OCI-LY1 (cell line): Measurements from ENCODE around the gene MEIS1.

Experiments
- H2AFZ ChIP-seq: fragments of 200-600 bp; sonication (generic), shearing (Covaris generic); 2 replicates; pipeline ENCODE4 v1.6.0; 2014; ENCODE audit warnings: antibody characterized with exemption, mild to moderate bottlenecking, low read length
- H3F3A ChIP-seq: fragments of 200-600 bp; sonication (generic), shearing (Covaris generic); 2 replicates; pipeline ENCODE4 v1.6.0; 2014; ENCODE audit warnings: mild to moderate bottlenecking, antibody characterized with exemption, low read length, moderate library complexity; ENCODE audit not compliant: insufficient read depth
- H3K27ac ChIP-seq: fragments of 200-600 bp; sonication (generic); 2 replicates; pipeline ENCODE4 v1.5.1; 2014; ENCODE audit warnings: low read length, mixed run types, mild to moderate bottlenecking, low read depth; ENCODE audit not compliant: poor library complexity, severe bottlenecking
- H3K27me3 ChIP-seq: fragments of 200-600 bp; sonication (generic); 2 replicates; pipeline ENCODE4 v1.6.0; 2014; ENCODE audit warnings: antibody characterized with exemption, mild to moderate bottlenecking, low read length, moderate library complexity; ENCODE audit not compliant: insufficient read depth
- H3K36me3 ChIP-seq: fragments of 200-600 bp; sonication (generic); 2 replicates; pipeline ENCODE4 v1.6.1; 2014; ENCODE audit warnings: mild to moderate bottlenecking, antibody characterized with exemption, low read length, moderate library complexity, mixed read lengths; ENCODE audit not compliant: insufficient read depth
- H3K4me1 ChIP-seq: fragments of 200-600 bp; sonication (generic); 2 replicates; pipeline ENCODE4 v1.5.1; 2014; ENCODE audit warnings: mild to moderate bottlenecking, low read length, moderate library complexity; ENCODE audit not compliant: insufficient read depth, severe bottlenecking
- H3K4me2 ChIP-seq: fragments of 200-600 bp; sonication (generic), shearing (Covaris generic); 2 replicates; pipeline ENCODE4 v1.6.1; 2014; ENCODE audit warnings: low read length
- H3K4me3 ChIP-seq: fragments of 200-600 bp; sonication (generic); 2 replicates; pipeline ENCODE4 v1.5.1; 2014; ENCODE audit warnings: low read length, low read depth, mild to moderate bottlenecking, mixed read lengths; ENCODE audit not compliant: poor library complexity, severe bottlenecking
- H3K79me2 ChIP-seq: fragments of 200-600 bp; shearing (Covaris generic); 2 replicates; pipeline ENCODE4 v1.6.1; 2016; ENCODE audit warnings: mixed run types, low read length, mixed read lengths; ENCODE audit not compliant: insufficient read depth
- H3K9ac ChIP-seq: fragments of 200-600 bp; sonication (generic), shearing (Covaris generic); 2 replicates; pipeline ENCODE4 v1.6.1; 2014; ENCODE audit warnings: mild to moderate bottlenecking, low read length, mixed read lengths
- H3K9me2 ChIP-seq: fragments of 200-600 bp; sonication (generic), shearing (Covaris generic); 2 replicates; pipeline ENCODE4 v1.6.1; 2014; ENCODE audit warnings: low read depth, mild to moderate bottlenecking, low read length, mixed read lengths
- H3K9me3 ChIP-seq: fragments of 200-600 bp; shearing (Covaris generic); 2 replicates; pipeline ENCODE4 v1.6.1; 2014; ENCODE audit warnings: low read length, mixed read lengths
- H4K20me1 ChIP-seq: fragments of 200-600 bp; sonication (generic), shearing (Covaris generic); 2 replicates; pipeline ENCODE4 v1.6.0; 2016; ENCODE audit warnings: mild to moderate bottlenecking, low read length; ENCODE audit not compliant: insufficient read depth
- EZH2 ChIP-seq: fragments of 200-600 bp; sonication (generic), shearing (Covaris generic); IDR thresholded peaks from 2 replicates; pipeline ENCODE4 v1.8.0; 2017; ENCODE audit warnings: borderline replicate concordance, mixed run types, mild to moderate bottlenecking, antibody characterized with exemption, low read length, moderate library complexity, mixed read lengths
- TF ChIP-seq, protein P1 (sequence below): fragments of 200-600 bp; sonication (generic), shearing (Covaris generic); IDR thresholded peaks from 2 replicates; pipeline ENCODE4 v1.5.1; 2017; ENCODE audit warnings: mild to moderate bottlenecking, antibody characterized with exemption, low read length, moderate library complexity, mixed read lengths

The MEIS1 gene

GRCh38 chr2:66498289-66498975 is 63.5 kb downstream of the MEIS1 start:
- H3K9ac ChIP-seq: no peak overlapping the region
- no peak for TF ChIP-seq EZH2
- TF ChIP-seq, protein P1, sequence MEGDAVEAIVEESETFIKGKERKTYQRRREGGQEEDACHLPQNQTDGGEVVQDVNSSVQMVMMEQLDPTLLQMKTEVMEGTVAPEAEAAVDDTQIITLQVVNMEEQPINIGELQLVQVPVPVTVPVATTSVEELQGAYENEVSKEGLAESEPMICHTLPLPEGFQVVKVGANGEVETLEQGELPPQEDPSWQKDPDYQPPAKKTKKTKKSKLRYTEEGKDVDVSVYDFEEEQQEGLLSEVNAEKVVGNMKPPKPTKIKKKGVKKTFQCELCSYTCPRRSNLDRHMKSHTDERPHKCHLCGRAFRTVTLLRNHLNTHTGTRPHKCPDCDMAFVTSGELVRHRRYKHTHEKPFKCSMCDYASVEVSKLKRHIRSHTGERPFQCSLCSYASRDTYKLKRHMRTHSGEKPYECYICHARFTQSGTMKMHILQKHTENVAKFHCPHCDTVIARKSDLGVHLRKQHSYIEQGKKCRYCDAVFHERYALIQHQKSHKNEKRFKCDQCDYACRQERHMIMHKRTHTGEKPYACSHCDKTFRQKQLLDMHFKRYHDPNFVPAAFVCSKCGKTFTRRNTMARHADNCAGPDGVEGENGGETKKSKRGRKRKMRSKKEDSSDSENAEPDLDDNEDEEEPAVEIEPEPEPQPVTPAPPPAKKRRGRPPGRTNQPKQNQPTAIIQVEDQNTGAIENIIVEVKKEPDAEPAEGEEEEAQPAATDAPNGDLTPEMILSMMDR: no peak
- H3K9me2 ChIP-seq: no peaks in the 10 kb centered on the region
- H3K79me2 ChIP-seq: no peaks in the 10 kb centered on the region
- H3K9me3 ChIP-seq: no peaks in the 10 kb centered on the region
- no peaks in the 10 kb centered on the region for H4K20me1 ChIP-seq
- no peak overlapping the region for H3K4me2 ChIP-seq
- H3K36me3 ChIP-seq: no peaks in the 10 kb centered on the region
- no peaks in the 10 kb centered on the region for H3F3A ChIP-seq
- H3K4me3 ChIP-seq: no peak overlapping the region
- H2AFZ ChIP-seq: no peak overlapping the region
- H3K27me3 ChIP-seq: no peaks in the 10 kb centered on the region
- no peak overlapping the region for H3K27ac ChIP-seq
- no peaks in the 10 kb centered on the region for H3K4me1 ChIP-seq

DNA sequence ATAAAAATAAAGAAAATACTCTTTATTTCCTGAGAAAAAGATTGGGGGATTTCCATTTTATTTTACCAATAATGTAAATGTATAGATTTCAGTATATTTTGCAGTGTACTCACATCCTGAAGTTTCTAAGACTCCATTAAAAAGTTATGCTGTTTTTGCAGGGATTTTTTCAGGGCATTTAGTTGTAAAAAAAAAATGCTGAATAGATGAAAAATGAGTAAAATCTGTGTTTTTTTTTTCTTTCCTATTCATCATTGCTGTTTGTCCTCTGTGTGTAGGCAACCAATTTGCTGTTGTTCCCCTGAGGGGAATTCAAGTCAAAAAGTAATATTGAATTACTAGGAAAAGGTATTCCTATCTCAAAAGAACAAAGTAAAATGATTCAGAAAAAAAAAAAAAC is 66.3 kb downstream of the MEIS1 start:
- H3K9me2 ChIP-seq: no peaks in the 10 kb centered on the region
- H2AFZ ChIP-seq: no peak overlapping the region
- H3K4me2 ChIP-seq: no peak overlapping the region
- H3K4me1 ChIP-seq: no peaks in the 10 kb centered on the region
- H3K27ac ChIP-seq: no peak overlapping the region
- H3K4me3 ChIP-seq: no peak overlapping the region
- H3K36me3 ChIP-seq: no peaks in the 10 kb centered on the region
- H3F3A ChIP-seq: no peaks in the 10 kb centered on the region
- TF ChIP-seq, protein P1: no peak
- no peak for TF ChIP-seq EZH2
- no peaks in the 10 kb centered on the region for H4K20me1 ChIP-seq
- H3K9ac ChIP-seq: no peak overlapping the region
- no peaks in the 10 kb centered on the region for H3K9me3 ChIP-seq
- no peaks in the 10 kb centered on the region for H3K27me3 ChIP-seq
- no peaks in the 10 kb centered on the region for H3K79me2 ChIP-seq

DNA sequence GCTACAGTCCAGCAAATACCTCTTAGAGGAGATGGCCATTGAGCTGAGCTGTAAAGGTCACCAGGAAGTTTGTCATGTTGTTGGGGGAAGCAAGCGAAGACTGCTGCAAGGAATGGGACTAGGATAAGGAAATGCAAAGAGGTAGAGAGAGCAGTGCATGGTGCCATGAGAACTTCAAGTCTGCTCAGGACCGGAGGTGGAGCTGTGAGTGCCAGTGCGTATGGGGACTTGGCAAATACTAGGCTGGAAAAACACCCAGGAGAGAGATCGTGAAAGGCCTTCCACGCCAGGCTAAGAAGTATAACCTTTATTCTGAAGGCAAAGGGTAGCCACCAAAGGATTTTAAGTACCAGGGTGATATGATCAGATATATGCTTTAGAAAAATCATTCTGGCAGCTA is 71.3 kb downstream of the MEIS1 start:
- H3K9ac ChIP-seq: no peak overlapping the region
- no peaks in the 10 kb centered on the region for H4K20me1 ChIP-seq
- no peaks in the 10 kb centered on the region for H3K79me2 ChIP-seq
- H3K4me1 ChIP-seq: no peaks in the 10 kb centered on the region
- no peaks in the 10 kb centered on the region for H3K36me3 ChIP-seq
- H3K9me3 ChIP-seq: no peaks in the 10 kb centered on the region
- H3K27me3 ChIP-seq: no peaks in the 10 kb centered on the region
- H3K27ac ChIP-seq: no peak overlapping the region
- H3K4me3 ChIP-seq: no peak overlapping the region
- H3K4me2 ChIP-seq: no peak overlapping the region
- no peaks in the 10 kb centered on the region for H3F3A ChIP-seq
- TF ChIP-seq EZH2: no peak
- TF ChIP-seq, protein P1: no peak
- no peaks in the 10 kb centered on the region for H3K9me2 ChIP-seq
- no peak overlapping the region for H2AFZ ChIP-seq
